Activated CD4-positive, alpha-beta T cell treated with anti-CD3 and anti-CD28 coated beads, Interleukin-2, amount 10 ng/mL, durations not matched to agents 7 days and 5 days (primary cell): ENCODE data around the gene TBX22. TPM values are rescaled to one million over a fixed set of nuclear protein-coding genes. Genes with fewer than 3 reads are reported as not detected.
"Not testable (repeated sequence)": the region's sequence is repeated elsewhere in the genome, so short reads cannot be mapped to it uniquely, and the experiment has no call there.

Experiments used
- CTCF ChIA-PET: fragments of 350-600 bp; sonication (Branson Sonifier 250); formaldehyde crosslinking; loops from one replicate; lab custom pipeline; 2021; ENCODE audit warnings: antibody characterized with exemption; lab: Charles Lee
- POLR2A ChIA-PET: fragments of 350-600 bp; sonication (Branson Sonifier 250); formaldehyde crosslinking; loops from one replicate; lab custom pipeline; 2021; ENCODE audit warnings: antibody characterized with exemption; lab: Charles Lee
- DNase-seq: peaks from one replicate; pipeline ENCODE4 v3.0.0-alpha.2; 2020
- H3K27ac Mint-ChIP-seq: one replicate; pipeline ENCODE4 v1.8.0; 2021; ENCODE audit warnings: mild to moderate bottlenecking, moderate library complexity, mixed read lengths
- H3K27me3 Mint-ChIP-seq: one replicate; pipeline ENCODE4 v1.8.0; 2021; ENCODE audit warnings: mixed read lengths
- H3K36me3 Mint-ChIP-seq: one replicate; pipeline ENCODE4 v1.8.0; 2021; ENCODE audit warnings: low read depth, mixed read lengths
- H3K4me1 Mint-ChIP-seq: one replicate; pipeline ENCODE4 v1.8.0; 2021; ENCODE audit warnings: mixed read lengths
- H3K4me3 Mint-ChIP-seq: one replicate; pipeline ENCODE4 v1.8.0; 2021; ENCODE audit warnings: mild to moderate bottlenecking, moderate library complexity, mixed read lengths
- H3K9me3 Mint-ChIP-seq: one replicate; pipeline ENCODE4 v1.8.0; 2021; ENCODE audit warnings: mixed read lengths
- total RNA-seq, 2 experiments: library from RNA; stranded (reverse); gene quantifications; one replicate each; pipeline ENCODE4 v1.2.3, GENCODE V29; 2021

TBX22 gene, protein sequence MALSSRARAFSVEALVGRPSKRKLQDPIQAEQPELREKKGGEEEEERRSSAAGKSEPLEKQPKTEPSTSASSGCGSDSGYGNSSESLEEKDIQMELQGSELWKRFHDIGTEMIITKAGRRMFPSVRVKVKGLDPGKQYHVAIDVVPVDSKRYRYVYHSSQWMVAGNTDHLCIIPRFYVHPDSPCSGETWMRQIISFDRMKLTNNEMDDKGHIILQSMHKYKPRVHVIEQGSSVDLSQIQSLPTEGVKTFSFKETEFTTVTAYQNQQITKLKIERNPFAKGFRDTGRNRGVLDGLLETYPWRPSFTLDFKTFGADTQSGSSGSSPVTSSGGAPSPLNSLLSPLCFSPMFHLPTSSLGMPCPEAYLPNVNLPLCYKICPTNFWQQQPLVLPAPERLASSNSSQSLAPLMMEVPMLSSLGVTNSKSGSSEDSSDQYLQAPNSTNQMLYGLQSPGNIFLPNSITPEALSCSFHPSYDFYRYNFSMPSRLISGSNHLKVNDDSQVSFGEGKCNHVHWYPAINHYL
- not detected for total RNA-seq

DNA sequence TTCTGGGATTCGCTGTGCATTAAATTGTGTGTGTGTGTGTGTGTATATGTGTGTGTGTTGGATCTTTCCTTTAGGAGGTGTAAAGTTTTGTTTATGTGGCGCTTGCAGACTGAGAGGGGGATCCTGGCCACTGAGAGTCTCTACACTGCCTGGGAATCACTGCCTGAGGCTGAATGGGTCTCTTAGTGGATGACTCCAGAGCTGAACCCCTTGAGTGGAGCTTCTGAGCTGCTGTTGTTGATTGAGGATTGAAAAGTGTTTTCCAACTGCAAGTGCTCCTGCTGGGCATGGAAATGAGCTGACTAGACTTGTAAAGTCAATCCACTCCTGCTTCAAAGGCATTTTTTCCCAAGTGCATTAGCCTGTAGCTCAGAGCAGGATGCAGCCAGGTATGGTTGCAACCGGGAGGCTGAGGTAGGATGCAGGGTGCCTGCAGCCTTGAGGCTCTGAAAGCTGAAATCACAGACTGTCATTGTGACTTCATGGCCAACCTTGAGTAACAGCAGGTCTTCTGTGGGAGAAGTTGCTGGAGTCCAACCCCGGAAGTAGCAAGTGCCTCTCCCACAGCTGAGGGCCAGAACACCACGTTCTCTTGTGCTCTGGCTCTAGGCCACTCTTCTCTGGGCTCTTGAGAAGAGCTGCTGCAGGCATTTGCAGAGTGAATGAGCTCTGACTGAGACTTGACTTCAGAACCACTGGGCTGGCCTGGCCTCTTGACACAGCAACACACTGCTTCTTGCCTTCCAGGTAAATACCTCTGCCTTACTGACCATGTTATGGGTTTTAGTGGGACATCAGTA lies at the start of gene TBX22:
Gene TBX22 (plus strand): TSS at position 613 of the 800 bp plus-strand sequence. CDS start 7,517 bp downstream, outside the sequence.
- ChIA-PET POLR2A (no interaction called here), CTCF (no interaction called here)
- peaks cover 7% of the 10 kb centered on the region for H3K27me3 Mint-ChIP-seq
- H3K36me3 Mint-ChIP-seq: no peaks in the 10 kb centered on the region
- no peaks in the 10 kb centered on the region for H3K4me1 Mint-ChIP-seq
- H3K9me3 Mint-ChIP-seq: no peaks in the 10 kb centered on the region
- no peak for DNase-seq
- H3K4me3 Mint-ChIP-seq: no peak within 1 kb of the TSS
- H3K27ac Mint-ChIP-seq: no peak within 1 kb of the TSS

DNA sequence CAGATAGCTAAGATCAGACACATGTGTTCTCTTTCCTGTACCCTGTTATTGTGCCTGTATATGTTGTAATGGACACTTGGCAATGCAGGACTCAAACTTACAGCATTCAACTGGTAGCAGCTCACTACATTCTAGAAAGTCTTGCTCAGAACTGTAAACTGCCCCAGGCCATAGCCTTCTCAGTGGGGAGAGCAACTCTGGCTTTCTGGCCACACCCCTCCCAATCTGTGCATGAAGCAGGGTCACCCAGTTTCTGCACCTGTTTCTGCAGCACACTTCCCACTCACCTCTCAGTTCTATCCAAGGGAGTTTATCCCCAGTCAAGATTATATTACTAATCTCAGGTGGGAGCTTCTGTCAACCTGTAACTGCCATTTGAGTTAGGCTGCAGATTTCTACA lies 38.9 kb upstream of the TBX22 start:
- Mint-ChIP-seq H3K9me3 (no peaks in the 10 kb centered on the region), H3K27ac (no peak overlapping the region), H3K27me3 (no peaks in the 10 kb centered on the region), H3K4me1 (no peaks in the 10 kb centered on the region), H3K36me3 (no peaks in the 10 kb centered on the region), H3K4me3 (no peak overlapping the region)
- DNase-seq: no peak
- POLR2A ChIA-PET: no interaction called here
- CTCF ChIA-PET: no interaction called here

DNA sequence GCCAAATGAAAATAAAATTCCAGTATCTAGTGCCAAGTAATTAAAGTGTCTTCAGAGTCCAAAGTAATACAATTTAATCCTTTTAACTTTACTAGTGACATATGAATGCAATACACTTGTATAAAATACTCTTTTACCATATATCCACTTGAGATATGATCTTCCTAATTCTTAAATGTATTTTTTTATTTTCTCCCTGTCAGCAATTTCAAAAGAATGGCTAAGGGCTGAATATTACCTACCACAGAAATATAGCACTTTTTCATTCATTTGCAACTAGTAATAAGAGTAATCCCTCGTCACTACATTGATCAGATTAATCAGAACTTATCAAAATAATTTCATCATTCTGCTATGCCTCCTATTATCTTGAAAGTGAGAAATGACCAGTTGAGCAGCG lies 10.1 kb upstream of the TBX22 start:
- Mint-ChIP-seq H3K4me3 (no peak overlapping the region), H3K27me3 (no peaks in the 10 kb centered on the region), H3K4me1 (no peaks in the 10 kb centered on the region), H3K36me3 (no peaks in the 10 kb centered on the region), H3K9me3 (no peaks in the 10 kb centered on the region), H3K27ac (no peak overlapping the region)
- ChIA-PET POLR2A (no interaction called here), CTCF (no interaction called here)
- DNase-seq: no peak

DNA sequence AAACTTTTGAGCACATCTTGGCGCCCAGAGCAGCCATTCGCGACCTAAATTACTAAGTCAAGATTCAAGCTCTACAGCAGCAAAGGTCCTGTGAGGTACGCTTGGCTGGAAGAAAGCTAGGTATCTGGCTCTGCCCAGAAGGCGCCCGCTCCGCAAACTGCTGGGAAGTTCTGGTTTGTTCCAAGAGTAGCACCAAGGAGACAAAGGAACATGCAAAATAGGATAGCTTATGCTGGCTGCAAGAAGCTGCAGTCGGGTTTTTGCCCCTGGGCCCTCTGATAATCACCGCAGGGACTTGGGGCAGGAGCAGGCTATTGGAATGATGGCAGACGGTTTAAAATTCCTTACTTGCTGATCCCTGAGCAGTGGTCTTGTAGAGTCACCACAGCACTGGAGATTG lies 3.0 kb upstream of the TBX22 start:
- no peak for DNase-seq
- Mint-ChIP-seq H3K9me3 (no peaks in the 10 kb centered on the region), H3K36me3 (no peaks in the 10 kb centered on the region), H3K4me1 (no peaks in the 10 kb centered on the region), H3K27ac (no peak overlapping the region), H3K4me3 (no peak overlapping the region), H3K27me3 (peaks cover 7% of the 10 kb centered on the region)
- POLR2A ChIA-PET: no interaction called here
- CTCF ChIA-PET: no interaction called here

DNA sequence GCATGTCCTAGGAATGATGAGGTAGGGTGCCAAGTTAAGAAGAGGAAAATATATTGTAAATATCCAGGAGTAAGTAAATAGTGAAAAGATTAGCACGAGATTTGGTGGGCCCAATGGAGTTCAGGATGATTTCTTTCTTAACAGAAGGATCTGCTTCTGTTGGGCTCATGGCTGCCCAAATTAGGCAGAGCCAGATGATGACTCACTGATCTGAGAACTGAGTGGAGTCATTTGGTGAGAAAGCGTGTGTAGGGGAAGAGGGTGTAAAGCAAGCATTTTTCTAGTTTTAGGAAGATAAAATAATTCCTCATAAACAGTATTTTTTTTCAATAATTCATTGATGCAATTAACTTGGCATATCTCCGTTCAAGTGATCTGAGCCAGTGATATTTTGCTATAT lies 1.6 kb downstream of the TBX22 start:
- Mint-ChIP-seq H3K27ac (no peak overlapping the region), H3K27me3 (peaks cover 7% of the 10 kb centered on the region), H3K4me3 (no peak overlapping the region), H3K36me3 (no peaks in the 10 kb centered on the region), H3K9me3 (no peaks in the 10 kb centered on the region), H3K4me1 (no peaks in the 10 kb centered on the region)
- ChIA-PET POLR2A (no interaction called here), CTCF (no interaction called here)
- no peak for DNase-seq

DNA sequence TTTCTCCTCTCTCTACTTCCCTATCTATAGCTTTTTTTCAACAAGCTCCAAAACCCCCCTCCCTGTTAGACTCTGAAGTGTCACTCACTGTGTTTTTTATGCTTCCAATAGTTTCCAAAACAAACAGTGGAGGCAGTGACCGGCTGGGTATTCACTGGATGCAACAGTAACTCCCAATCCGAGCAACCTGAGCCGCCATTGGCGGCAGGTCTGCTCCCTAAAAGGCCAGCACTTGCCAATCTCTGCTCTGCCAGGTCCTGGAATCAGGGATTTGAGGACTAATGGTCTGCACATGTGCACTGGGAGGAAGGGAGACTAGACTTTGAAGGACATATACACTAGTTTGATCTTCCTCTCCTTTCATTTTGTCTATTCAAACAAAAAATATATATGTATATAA lies 7.1 kb downstream of the TBX22 start:
- no peak for DNase-seq
- peaks cover 11% of the 10 kb centered on the region for H3K27me3 Mint-ChIP-seq
- no peak overlapping the region for H3K27ac Mint-ChIP-seq
- H3K4me3 Mint-ChIP-seq: no peak overlapping the region
- ChIA-PET POLR2A (no interaction called here), CTCF (no interaction called here)
- H3K36me3 Mint-ChIP-seq: no peaks in the 10 kb centered on the region
- no peaks in the 10 kb centered on the region for H3K4me1 Mint-ChIP-seq
- no peaks in the 10 kb centered on the region for H3K9me3 Mint-ChIP-seq

DNA sequence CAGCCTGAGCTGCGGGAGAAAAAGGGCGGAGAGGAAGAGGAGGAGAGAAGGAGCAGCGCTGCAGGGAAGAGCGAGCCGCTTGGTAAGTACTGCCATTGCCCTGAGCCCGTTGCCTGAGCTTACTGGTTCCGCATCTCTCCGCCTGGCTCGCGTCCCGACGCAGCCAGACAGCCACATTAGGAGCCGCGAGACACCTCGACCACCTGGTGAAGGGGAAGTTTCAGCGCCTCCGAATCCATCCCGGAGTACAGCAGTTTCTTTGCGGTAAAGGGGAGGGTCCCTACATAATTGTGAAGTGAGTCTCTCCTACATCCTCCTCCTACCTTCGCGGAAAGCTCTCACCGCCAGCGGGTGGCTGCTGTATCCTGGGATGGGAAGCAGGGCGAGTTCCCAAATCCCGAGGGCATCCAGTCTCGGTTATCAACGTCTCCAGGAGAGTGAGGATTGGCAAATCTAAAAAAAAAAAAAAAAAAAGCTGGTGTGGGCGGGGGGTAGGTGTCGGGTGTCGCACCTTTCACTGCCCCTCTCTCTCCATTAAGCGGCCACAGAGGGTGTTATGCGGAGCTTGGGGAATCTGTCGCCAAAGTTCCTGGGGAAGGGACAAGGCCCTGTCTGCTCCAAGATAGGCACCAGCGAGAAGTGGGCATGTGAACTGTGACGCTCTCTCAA lies 7.9 kb downstream of the TBX22 start:
- Mint-ChIP-seq H3K27me3 (peaks cover 11% of the 10 kb centered on the region), H3K4me3 (no peak overlapping the region), H3K27ac (no peak overlapping the region), H3K4me1 (no peaks in the 10 kb centered on the region), H3K36me3 (no peaks in the 10 kb centered on the region), H3K9me3 (no peaks in the 10 kb centered on the region)
- no peak for DNase-seq
- ChIA-PET CTCF (no interaction called here), POLR2A (no interaction called here)

DNA sequence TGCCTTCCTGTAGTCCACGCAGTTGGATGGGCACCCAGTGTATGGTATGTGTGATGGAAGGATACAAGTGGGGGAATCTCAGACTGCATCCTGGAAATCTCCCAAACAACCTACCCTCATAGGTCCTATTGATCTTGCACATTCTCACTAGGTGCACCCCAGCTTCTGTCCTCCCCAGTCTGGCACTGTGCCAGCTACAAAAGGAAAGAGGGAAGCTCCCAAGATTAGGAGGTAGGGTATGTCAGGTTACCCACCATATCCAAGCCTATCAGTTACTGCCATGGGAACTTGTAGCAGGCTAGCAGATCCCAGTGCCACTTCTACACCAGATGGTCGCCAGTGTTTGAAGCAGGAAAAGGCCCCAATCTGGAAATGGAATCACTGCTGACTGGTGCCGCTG lies 11.6 kb downstream of the TBX22 start:
- no peak for DNase-seq
- POLR2A ChIA-PET: no interaction called here
- no peak overlapping the region for H3K27ac Mint-ChIP-seq
- H3K4me3 Mint-ChIP-seq: no peak overlapping the region
- peaks cover 11% of the 10 kb centered on the region for H3K27me3 Mint-ChIP-seq
- H3K9me3 Mint-ChIP-seq: no peaks in the 10 kb centered on the region
- H3K4me1 Mint-ChIP-seq: no peaks in the 10 kb centered on the region
- no peaks in the 10 kb centered on the region for H3K36me3 Mint-ChIP-seq
- CTCF ChIA-PET: no interaction called here

DNA sequence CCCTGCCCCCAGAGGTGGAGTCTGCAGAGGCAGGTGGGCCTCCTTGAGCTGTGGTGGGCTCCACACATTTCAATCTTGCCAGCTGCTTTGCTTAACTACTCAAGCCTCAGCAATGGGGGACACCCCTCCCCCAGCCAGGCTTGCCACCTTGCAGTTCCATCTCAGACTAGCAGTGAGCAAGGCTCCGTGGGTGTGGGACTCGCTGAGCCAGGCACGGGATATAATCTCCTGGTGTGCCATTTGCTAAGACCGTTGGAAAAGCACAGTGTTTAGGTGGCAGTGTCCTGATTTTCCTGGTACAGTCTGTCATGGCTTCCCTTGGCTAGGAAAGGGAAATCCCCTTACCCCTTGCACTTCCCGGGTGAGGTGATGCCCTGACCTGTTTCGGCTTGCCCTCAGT lies 51.6 kb downstream of the TBX22 start:
- H3K27me3 Mint-ChIP-seq, H3K4me1 Mint-ChIP-seq, CTCF ChIA-PET, DNase-seq, H3K36me3 Mint-ChIP-seq, POLR2A ChIA-PET, H3K27ac Mint-ChIP-seq, H3K4me3 Mint-ChIP-seq: not testable (repeated sequence)
- H3K9me3 Mint-ChIP-seq: peaks cover 13% of the 10 kb centered on the region

DNA sequence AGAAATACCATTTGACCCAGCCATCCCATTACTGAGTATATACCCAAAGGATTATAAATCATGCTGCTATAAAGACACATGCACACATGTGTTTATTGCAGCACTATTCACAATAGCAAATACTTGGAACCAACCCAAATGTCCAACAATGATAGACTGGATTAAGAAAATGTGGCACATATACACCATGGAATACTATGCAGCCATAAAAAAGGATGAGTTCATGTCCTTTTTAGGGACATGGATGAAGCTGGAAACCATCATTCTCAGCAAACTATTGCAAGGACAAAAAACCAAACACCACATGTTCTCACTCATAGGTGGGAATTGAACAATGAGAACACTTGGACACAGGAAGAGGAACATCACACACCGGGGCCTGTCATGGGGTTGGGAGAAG lies 61.1 kb downstream of the TBX22 start:
- CTCF ChIA-PET: not testable (repeated sequence)

More for the DNA sequence above, 61.1 kb downstream of the TBX22 start:
- H3K9me3 Mint-ChIP-seq, DNase-seq, H3K27me3 Mint-ChIP-seq, H3K4me1 Mint-ChIP-seq, H3K4me3 Mint-ChIP-seq, H3K36me3 Mint-ChIP-seq, POLR2A ChIA-PET, H3K27ac Mint-ChIP-seq: not testable (repeated sequence)
